WTC11 (cell line): ENCODE results near the gene SLC14A1. TPM values are rescaled to one million over a fixed set of nuclear protein-coding genes. Genes with fewer than 3 reads are reported as not detected.

Source experiments
- ATAC-seq: fragments of 200-7000 bp; cut with Tn5 transposase; 2 replicates; pipeline ENCODE4 v1.10.0; 2021; ENCODE audit warnings: mild to moderate bottlenecking, moderate library complexity
- CTCF ChIA-PET: fragments of 300-600 bp; sonication (Branson Sonifier 250); formaldehyde crosslinking; loops from one replicate; lab custom pipeline; 2021; ENCODE audit warnings: antibody characterized with exemption; lab: Charles Lee
- POLR2A ChIA-PET: fragments of 350-600 bp; sonication (Branson Sonifier 250); formaldehyde crosslinking; loops from one replicate; lab custom pipeline; 2021; ENCODE audit warnings: antibody characterized with exemption; lab: Charles Lee
- DNase-seq: peaks from one replicate; pipeline ENCODE4 v3.0.0; 2021; ENCODE audit warnings: low spot score
- H3K27ac Mint-ChIP-seq: 2 replicates; pipeline ENCODE4 v1.8.0; 2021; ENCODE audit warnings: mixed read lengths
- H3K27me3 Mint-ChIP-seq: 2 replicates; pipeline ENCODE4 v1.8.0; 2021; ENCODE audit warnings: low read depth, mild to moderate bottlenecking, moderate library complexity, mixed read lengths
- H3K36me3 Mint-ChIP-seq: 2 replicates; pipeline ENCODE4 v1.8.0; 2021; ENCODE audit warnings: mixed read lengths
- H3K4me1 Mint-ChIP-seq: 2 replicates; pipeline ENCODE4 v1.8.0; 2022; ENCODE audit warnings: mixed read lengths
- H3K4me3 Mint-ChIP-seq: 2 replicates; pipeline ENCODE4 v1.8.0; 2021; ENCODE audit warnings: mild to moderate bottlenecking, moderate library complexity, mixed read lengths
- H3K9me3 Mint-ChIP-seq: 2 replicates; pipeline ENCODE4 v1.8.0; 2021; ENCODE audit warnings: mixed read lengths
- CREB1 ChIP-seq: sonication (generic); formaldehyde crosslinking; IDR thresholded peaks from 2 replicates; pipeline ENCODE4 v1.8.0; 2023; ENCODE audit warnings: mild to moderate bottlenecking, missing genetic modification reagents
- ELF4 ChIP-seq: sonication (generic); formaldehyde crosslinking; IDR thresholded peaks from 2 replicates; pipeline ENCODE4 v1.8.1; 2022; ENCODE audit warnings: low read depth, mild to moderate bottlenecking, moderate library complexity, missing genetic modification reagents
- FOXK1 ChIP-seq: sonication (generic); formaldehyde crosslinking; IDR thresholded peaks from 2 replicates; pipeline ENCODE4 v1.8.0; 2022; ENCODE audit warnings: mild to moderate bottlenecking, moderate library complexity, missing genetic modification reagents
- IRF2 ChIP-seq: sonication (generic); formaldehyde crosslinking; IDR thresholded peaks from 2 replicates; pipeline ENCODE4 v1.8.0; 2022; ENCODE audit warnings: low read depth, missing genetic modification reagents, borderline replicate concordance
- NFYB ChIP-seq: sonication (generic); formaldehyde crosslinking; conservative IDR thresholded peaks from 2 replicates; pipeline ENCODE4 v1.8.0; 2022; ENCODE audit warnings: low read depth, missing genetic modification reagents
- NR2C2 ChIP-seq: sonication (generic); formaldehyde crosslinking; IDR thresholded peaks from 2 replicates; pipeline ENCODE4 v1.8.0; 2022; ENCODE audit warnings: mild to moderate bottlenecking, missing genetic modification reagents
- RELA ChIP-seq: sonication (generic); formaldehyde crosslinking; IDR thresholded peaks from 2 replicates; pipeline ENCODE4 v1.8.1; 2022; ENCODE audit warnings: missing genetic modification reagents, mild to moderate bottlenecking, borderline replicate concordance
- TCF7 ChIP-seq: sonication (generic); formaldehyde crosslinking; IDR thresholded peaks from 2 replicates; pipeline ENCODE4 v1.8.0; 2022; ENCODE audit warnings: mild to moderate bottlenecking, low read depth, missing genetic modification reagents, moderate library complexity
- TP53 ChIP-seq: sonication (generic); formaldehyde crosslinking; IDR thresholded peaks from 2 replicates; pipeline ENCODE4 v1.8.1; 2023; ENCODE audit warnings: mild to moderate bottlenecking, missing genetic modification reagents
- USF1 ChIP-seq: sonication (generic); formaldehyde crosslinking; IDR thresholded peaks from 2 replicates; pipeline ENCODE4 v1.8.0; 2022; ENCODE audit warnings: mild to moderate bottlenecking, missing genetic modification reagents
- ZBTB21 ChIP-seq: sonication (generic); formaldehyde crosslinking; IDR thresholded peaks from 2 replicates; pipeline ENCODE4 v1.8.1; 2023; ENCODE audit warnings: mild to moderate bottlenecking, missing genetic modification reagents, borderline replicate concordance
- ZNF232 ChIP-seq: sonication (generic); formaldehyde crosslinking; IDR thresholded peaks from 2 replicates; pipeline ENCODE4 v1.8.0; 2022; ENCODE audit warnings: mild to moderate bottlenecking, missing genetic modification reagents
- ZNF317 ChIP-seq: sonication (generic); formaldehyde crosslinking; IDR thresholded peaks from 2 replicates; pipeline ENCODE4 v1.8.1; 2023; ENCODE audit warnings: low read depth, mild to moderate bottlenecking, moderate library complexity, missing genetic modification reagents, borderline replicate concordance
- ZNF416 ChIP-seq: fragments of 250-450 bp; sonication (Bioruptor Pico); IDR thresholded peaks from 2 replicates; pipeline ENCODE4 v1.9.0; 2021; ENCODE audit warnings: mild to moderate bottlenecking, inconsistent platforms
- ZNF512 ChIP-seq: sonication (generic); formaldehyde crosslinking; IDR thresholded peaks from 2 replicates; pipeline ENCODE4 v1.8.1; 2022; ENCODE audit warnings: missing genetic modification reagents, borderline replicate concordance
- total RNA-seq: library from RNA; stranded (reverse); gene quantifications from 3 replicates; pipeline ENCODE4 v1.2.3, GENCODE V29; 2021
- TF ChIP-seq, protein P1 (sequence below): sonication (generic); formaldehyde crosslinking; IDR thresholded peaks from 2 replicates; pipeline ENCODE4 v1.8.1; 2023; ENCODE audit warnings: mild to moderate bottlenecking, moderate library complexity, missing genetic modification reagents
- TF ChIP-seq, protein P2 (sequence below): sonication (generic); formaldehyde crosslinking; IDR thresholded peaks from 2 replicates; pipeline ENCODE4 v1.8.0; 2022; ENCODE audit warnings: missing genetic modification reagents

SLC14A1 gene
- total RNA-seq, 1 experiment from 2014 or later = not detected

DNA sequence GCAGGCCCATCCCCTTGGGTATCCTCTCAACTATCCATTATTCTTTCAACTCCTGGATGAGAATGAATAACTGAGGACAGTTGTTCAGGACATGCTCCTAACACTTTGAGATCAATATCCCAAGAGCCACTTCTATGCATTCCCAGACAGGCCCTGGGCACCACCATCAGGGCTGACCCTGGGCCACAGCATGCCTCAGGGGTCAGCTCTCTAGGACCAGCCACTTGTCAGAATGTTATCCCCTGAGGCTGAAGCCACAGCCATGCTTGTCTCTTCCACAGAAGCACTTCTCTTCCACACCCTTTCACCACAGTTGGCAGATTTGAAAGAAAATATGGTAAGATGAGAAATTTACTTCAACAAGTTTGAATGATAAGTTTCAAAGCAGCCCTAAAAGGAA, 28.7 kb downstream of the SLC14A1 start:
- CTCF ChIA-PET = interaction anchor here (2.2 kb wide), 1 partner anchor 55 kb away, joined by 6 read pairs; no protein-coding TSS in a partner anchor
- Mint-ChIP-seq H3K36me3 (peaks cover 19% of the 10 kb centered on the region), H3K4me1 (peaks cover 27% of the 10 kb centered on the region), H3K9me3 (peaks cover 42% of the 10 kb centered on the region), H3K27me3 (peaks cover 9% of the 10 kb centered on the region; the same call in 1 of the 2 replicates), H3K27ac (no peak overlapping the region), H3K4me3 (no peak overlapping the region)
- ATAC-seq (no peak), DNase-seq (no peak)
- POLR2A ChIA-PET = no interaction called here
- TF ChIP-seq FOXK1 = no peak
- no peak for TF ChIP-seq IRF2
- TF ChIP-seq ZBTB21 (CRISPR knock-in tag) = no peak
- TF ChIP-seq NR2C2 (CRISPR knock-in tag) = no peak

DNA sequence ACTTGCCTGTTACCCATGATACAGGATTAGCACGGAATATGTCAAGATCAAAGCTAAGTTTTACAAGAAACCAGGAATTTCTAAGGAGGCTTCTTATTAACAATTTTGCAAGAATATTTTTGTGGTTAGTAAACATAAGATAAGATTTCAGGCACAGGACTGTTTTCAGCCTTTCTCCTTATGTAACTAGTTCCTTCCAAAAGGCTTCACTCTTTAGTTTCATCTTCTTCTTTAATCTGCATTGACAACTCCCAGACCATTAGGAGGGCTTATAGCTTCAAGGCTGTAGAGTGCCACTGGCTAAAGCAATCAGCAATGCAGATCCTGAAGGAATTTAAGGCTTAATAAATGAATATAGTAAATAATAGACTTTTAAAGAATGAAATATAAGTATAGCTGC, 29.3 kb downstream of the SLC14A1 start:
- H3K27ac Mint-ChIP-seq = no peak overlapping the region
- no peak overlapping the region for H3K4me3 Mint-ChIP-seq
- no peak for ATAC-seq
- no peak for TF ChIP-seq ZNF317 (CRISPR knock-in tag)
- no peak for TF ChIP-seq TCF7 (CRISPR knock-in tag)
- TF ChIP-seq CREB1 (CRISPR knock-in tag) = no peak
- TF ChIP-seq NFYB (CRISPR knock-in tag) = no peak
- TF ChIP-seq, protein P1, sequence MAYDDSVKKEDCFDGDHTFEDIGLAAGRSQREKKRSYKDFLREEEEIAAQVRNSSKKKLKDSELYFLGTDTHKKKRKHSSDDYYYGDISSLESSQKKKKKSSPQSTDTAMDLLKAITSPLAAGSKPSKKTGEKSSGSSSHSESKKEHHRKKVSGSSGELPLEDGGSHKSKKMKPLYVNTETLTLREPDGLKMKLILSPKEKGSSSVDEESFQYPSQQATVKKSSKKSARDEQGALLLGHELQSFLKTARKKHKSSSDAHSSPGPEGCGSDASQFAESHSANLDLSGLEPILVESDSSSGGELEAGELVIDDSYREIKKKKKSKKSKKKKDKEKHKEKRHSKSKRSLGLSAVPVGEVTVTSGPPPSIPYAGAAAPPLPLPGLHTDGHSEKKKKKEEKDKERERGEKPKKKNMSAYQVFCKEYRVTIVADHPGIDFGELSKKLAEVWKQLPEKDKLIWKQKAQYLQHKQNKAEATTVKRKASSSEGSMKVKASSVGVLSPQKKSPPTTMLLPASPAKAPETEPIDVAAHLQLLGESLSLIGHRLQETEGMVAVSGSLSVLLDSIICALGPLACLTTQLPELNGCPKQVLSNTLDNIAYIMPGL (CRISPR knock-in tag) = no peak
- TF ChIP-seq ZNF416 (CRISPR knock-in tag) = no peak
- no peak for TF ChIP-seq RELA (CRISPR knock-in tag)
- TF ChIP-seq ELF4 (CRISPR knock-in tag) = no peak
- no peak for TF ChIP-seq TP53 (CRISPR knock-in tag)
- TF ChIP-seq ZNF512 (CRISPR knock-in tag) = no peak
- TF ChIP-seq, protein P2, sequence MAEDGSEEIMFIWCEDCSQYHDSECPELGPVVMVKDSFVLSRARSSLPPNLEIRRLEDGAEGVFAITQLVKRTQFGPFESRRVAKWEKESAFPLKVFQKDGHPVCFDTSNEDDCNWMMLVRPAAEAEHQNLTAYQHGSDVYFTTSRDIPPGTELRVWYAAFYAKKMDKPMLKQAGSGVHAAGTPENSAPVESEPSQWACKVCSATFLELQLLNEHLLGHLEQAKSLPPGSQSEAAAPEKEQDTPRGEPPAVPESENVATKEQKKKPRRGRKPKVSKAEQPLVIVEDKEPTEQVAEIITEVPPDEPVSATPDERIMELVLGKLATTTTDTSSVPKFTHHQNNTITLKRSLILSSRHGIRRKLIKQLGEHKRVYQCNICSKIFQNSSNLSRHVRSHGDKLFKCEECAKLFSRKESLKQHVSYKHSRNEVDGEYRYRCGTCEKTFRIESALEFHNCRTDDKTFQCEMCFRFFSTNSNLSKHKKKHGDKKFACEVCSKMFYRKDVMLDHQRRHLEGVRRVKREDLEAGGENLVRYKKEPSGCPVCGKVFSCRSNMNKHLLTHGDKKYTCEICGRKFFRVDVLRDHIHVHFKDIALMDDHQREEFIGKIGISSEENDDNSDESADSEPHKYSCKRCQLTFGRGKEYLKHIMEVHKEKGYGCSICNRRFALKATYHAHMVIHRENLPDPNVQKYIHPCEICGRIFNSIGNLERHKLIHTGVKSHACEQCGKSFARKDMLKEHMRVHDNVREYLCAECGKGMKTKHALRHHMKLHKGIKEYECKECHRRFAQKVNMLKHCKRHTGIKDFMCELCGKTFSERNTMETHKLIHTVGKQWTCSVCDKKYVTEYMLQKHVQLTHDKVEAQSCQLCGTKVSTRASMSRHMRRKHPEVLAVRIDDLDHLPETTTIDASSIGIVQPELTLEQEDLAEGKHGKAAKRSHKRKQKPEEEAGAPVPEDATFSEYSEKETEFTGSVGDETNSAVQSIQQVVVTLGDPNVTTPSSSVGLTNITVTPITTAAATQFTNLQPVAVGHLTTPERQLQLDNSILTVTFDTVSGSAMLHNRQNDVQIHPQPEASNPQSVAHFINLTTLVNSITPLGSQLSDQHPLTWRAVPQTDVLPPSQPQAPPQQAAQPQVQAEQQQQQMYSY (CRISPR knock-in tag) = no peak
- TF ChIP-seq USF1 (CRISPR knock-in tag) = no peak
- TF ChIP-seq ZNF232 = no peak
- H3K27me3 Mint-ChIP-seq = peaks cover 9% of the 10 kb centered on the region; the same call in 1 of the 2 replicates
- H3K4me1 Mint-ChIP-seq = peaks cover 31% of the 10 kb centered on the region
- H3K36me3 Mint-ChIP-seq = peaks cover 19% of the 10 kb centered on the region
- POLR2A ChIA-PET = no interaction called here
- no peak for DNase-seq
- peaks cover 41% of the 10 kb centered on the region for H3K9me3 Mint-ChIP-seq
- CTCF ChIA-PET = no interaction called here
